GM18511 (cell line): Measurements from ENCODE around the gene PABPC1L2A.
"Not testable (repeated sequence)": the region's sequence is repeated elsewhere in the genome, so short reads cannot be mapped to it uniquely, and the experiment has no call there.

Source experiments
- ATAC-seq: cut with Tn5 transposase; IDR thresholded peaks from one replicate; pipeline ENCODE4 v1.9.1; 2021; ENCODE audit warnings: mild to moderate bottlenecking, moderate library complexity; ENCODE audit not compliant: unreplicated experiment

Gene PABPC1L2A

GRCh38 chrX:73079024-73079562 is at the start of gene PABPC1L2A:
TSS of gene PABPC1L2A (minus strand) at chrX:73079512. CDS start at chrX:73079386, 126 bp downstream.
- ATAC-seq, result not testable (repeated sequence)

GRCh38 chrX:73127700-73128241 is 48.5 kb upstream of the PABPC1L2A start:
- ATAC-seq, result no peak

GRCh38 chrX:73126240-73126639 is 46.9 kb upstream of the PABPC1L2A start:
- no peak for ATAC-seq

GRCh38 chrX:73099505-73099904 is 20.2 kb upstream of the PABPC1L2A start:
- not testable (repeated sequence) for ATAC-seq

GRCh38 chrX:73086766-73087165 is 7.5 kb upstream of the PABPC1L2A start:
- ATAC-seq, result not testable (repeated sequence)

GRCh38 chrX:73079884-73080283 is 572 bp upstream of the PABPC1L2A start:
- ATAC-seq, result not testable (repeated sequence)

- not testable (repeated sequence) for ATAC-seq
These were observed 715 bp downstream of the PABPC1L2A start for GRCh38 chrX:73078597-73078996.

- no peak for ATAC-seq
These were observed 2.5 kb downstream of the PABPC1L2A start for GRCh38 chrX:73076838-73077237.

GRCh38 chrX:73069365-73070035 is 9.8 kb downstream of the PABPC1L2A start:
- ATAC-seq, result no peak

GRCh38 chrX:73068467-73069364 is 10.6 kb downstream of the PABPC1L2A start:
- no peak for ATAC-seq

- not testable (repeated sequence) for ATAC-seq
These were observed 11.4 kb downstream of the PABPC1L2A start for GRCh38 chrX:73067761-73068466.

- no peak for ATAC-seq
These were observed 50.4 kb downstream of the PABPC1L2A start for GRCh38 chrX:73028876-73029275.
